SK-N-SH treated with all-trans-retinoic acid at 6 μM for 48 hours (cell line): ENCODE data around the gene RAG1.

Experiments
- ATAC-seq: fragments of 200-7000 bp; cut with Tn5 transposase; 3 replicates; pipeline ENCODE4 v1.9.1; 2020; ENCODE audit warnings: mild to moderate bottlenecking, moderate library complexity
- ARNTL ChIP-seq: fragments of 450-650 bp; formaldehyde crosslinking; IDR thresholded peaks from 2 replicates; pipeline ENCODE4 v1.5.0; 2020; ENCODE audit warnings: low read depth, mild to moderate bottlenecking, moderate library complexity, borderline replicate concordance
- BACH2 ChIP-seq: fragments of 250-450 bp; sonication (Bioruptor Pico); IDR thresholded peaks from 2 replicates; pipeline ENCODE4 v1.9.0; 2021; ENCODE audit warnings: mild to moderate bottlenecking, borderline replicate concordance
- ESRRG ChIP-seq: fragments of 250-450 bp; sonication (Bioruptor Pico); IDR thresholded peaks from 2 replicates; pipeline ENCODE4 v1.6.1; 2021; ENCODE audit warnings: mild to moderate bottlenecking
- ISL1 ChIP-seq: fragments of 250-450 bp; sonication (Bioruptor Pico); IDR thresholded peaks from 2 replicates; pipeline ENCODE4 v2.1.2; 2022; ENCODE audit warnings: mild to moderate bottlenecking, moderate library complexity
- OSR1 ChIP-seq: fragments of 250-450 bp; sonication (Bioruptor Pico); IDR thresholded peaks from 2 replicates; pipeline ENCODE4 v1.8.0; 2022; ENCODE audit warnings: moderate library complexity, mild to moderate bottlenecking, inconsistent platforms
- PPARA ChIP-seq: fragments of 250-450 bp; sonication (Bioruptor Pico); IDR thresholded peaks from 2 replicates; pipeline ENCODE4 v1.5.0; 2020; ENCODE audit warnings: mild to moderate bottlenecking, borderline replicate concordance
- RARB ChIP-seq: fragments of 250-450 bp; sonication (Bioruptor Pico); IDR thresholded peaks from 2 replicates; pipeline ENCODE4 v1.8.0; 2021; ENCODE audit warnings: mild to moderate bottlenecking, moderate library complexity
- SNAI2 ChIP-seq: fragments of 250-450 bp; sonication (Bioruptor Pico); IDR thresholded peaks from 2 replicates; pipeline ENCODE4 v1.5.0; 2020; ENCODE audit warnings: mild to moderate bottlenecking, moderate library complexity
- TCF4 ChIP-seq: fragments of 250-450 bp; sonication (Bioruptor Pico); IDR thresholded peaks from 2 replicates; pipeline ENCODE4 v1.8.0; 2021; ENCODE audit warnings: mild to moderate bottlenecking, moderate library complexity, borderline replicate concordance
- TOX ChIP-seq: fragments of 250-450 bp; sonication (Bioruptor Pico); IDR thresholded peaks from 2 replicates; pipeline ENCODE4 v1.8.0; 2021; ENCODE audit warnings: mild to moderate bottlenecking, moderate library complexity, borderline replicate concordance
- TSHZ2 ChIP-seq: fragments of 250-450 bp; sonication (Bioruptor Pico); IDR thresholded peaks from 2 replicates; pipeline ENCODE4 v1.5.0; 2020; ENCODE audit warnings: mild to moderate bottlenecking, moderate library complexity
- ZC3H10 ChIP-seq: fragments of 250-450 bp; sonication (Bioruptor Pico); IDR thresholded peaks from 2 replicates; pipeline ENCODE4 v1.5.1; 2021; ENCODE audit warnings: mild to moderate bottlenecking, moderate library complexity
- ZFP3 ChIP-seq: fragments of 250-450 bp; sonication (Bioruptor Pico); IDR thresholded peaks from 2 replicates; pipeline ENCODE4 v1.5.0; 2020; ENCODE audit warnings: mild to moderate bottlenecking, moderate library complexity
- ZFP30 ChIP-seq: fragments of 450-650 bp; formaldehyde crosslinking; IDR thresholded peaks from 2 replicates; pipeline ENCODE4 v1.5.0; 2022; ENCODE audit warnings: mild to moderate bottlenecking, moderate library complexity
- ZNF565 ChIP-seq: fragments of 450-650 bp; formaldehyde crosslinking; conservative IDR thresholded peaks from 2 replicates; pipeline ENCODE4 v1.5.0; 2020; ENCODE audit warnings: low read depth, mild to moderate bottlenecking, moderate library complexity
- ZNF70 ChIP-seq: fragments of 450-650 bp; formaldehyde crosslinking; IDR thresholded peaks from 2 replicates; pipeline ENCODE4 v1.5.0; 2020; ENCODE audit warnings: mild to moderate bottlenecking, moderate library complexity
- ZNF8 ChIP-seq: fragments of 450-650 bp; formaldehyde crosslinking; IDR thresholded peaks from 2 replicates; pipeline ENCODE4 v1.5.0; 2020; ENCODE audit warnings: mild to moderate bottlenecking, moderate library complexity
- TF ChIP-seq, protein P1 (sequence below): fragments of 250-450 bp; sonication (Bioruptor Pico); IDR thresholded peaks from 2 replicates; pipeline ENCODE4 v1.5.1; 2021; ENCODE audit warnings: mild to moderate bottlenecking, moderate library complexity
- TF ChIP-seq, protein P2 (sequence below): fragments of 250-450 bp; sonication (Bioruptor Pico); IDR thresholded peaks from 2 replicates; pipeline ENCODE4 v1.8.0; 2020; ENCODE audit warnings: mild to moderate bottlenecking, moderate library complexity, borderline replicate concordance
- TF ChIP-seq, protein P3 (sequence below): fragments of 250-450 bp; sonication (Bioruptor Pico); IDR thresholded peaks from 2 replicates; pipeline ENCODE4 v1.5.1; 2020; ENCODE audit warnings: low read depth, mild to moderate bottlenecking, moderate library complexity

The RAG1 gene

DNA sequence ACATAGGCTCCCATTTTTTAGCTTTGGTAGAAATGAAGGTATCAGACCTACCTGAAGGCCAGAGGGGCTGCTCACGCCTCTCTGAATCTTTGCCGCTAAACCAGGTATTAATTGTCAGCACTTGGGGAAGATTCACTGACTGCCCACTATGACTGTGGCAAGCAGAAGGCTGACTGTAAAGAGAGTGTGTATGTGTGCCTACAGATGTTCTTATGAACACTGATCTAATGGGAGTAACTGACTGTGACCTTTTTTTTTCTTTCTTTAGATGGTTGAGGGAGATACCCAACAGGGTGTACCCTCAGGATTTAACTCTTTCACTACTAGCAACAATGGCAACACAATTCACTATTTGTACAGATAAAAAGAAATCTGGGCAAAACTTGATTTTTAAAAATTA lies 30.2 kb downstream of the RAG1 start, which contains the start of gene RAG2 (continued):
- TF ChIP-seq TOX (CRISPR knock-in tag) (no peak), ZNF565 (CRISPR knock-in tag) (no peak)

- TF ChIP-seq ZFP30: no peak
- no peak for TF ChIP-seq TOX (CRISPR knock-in tag)
- TF ChIP-seq ZNF565 (CRISPR knock-in tag): no peak
- TF ChIP-seq SNAI2: no peak
- no peak for TF ChIP-seq ISL1 (CRISPR knock-in tag)
- no peak for ATAC-seq
Measured at GRCh38 chr11:36600180-36600579, 32.4 kb downstream of the RAG1 start.

DNA sequence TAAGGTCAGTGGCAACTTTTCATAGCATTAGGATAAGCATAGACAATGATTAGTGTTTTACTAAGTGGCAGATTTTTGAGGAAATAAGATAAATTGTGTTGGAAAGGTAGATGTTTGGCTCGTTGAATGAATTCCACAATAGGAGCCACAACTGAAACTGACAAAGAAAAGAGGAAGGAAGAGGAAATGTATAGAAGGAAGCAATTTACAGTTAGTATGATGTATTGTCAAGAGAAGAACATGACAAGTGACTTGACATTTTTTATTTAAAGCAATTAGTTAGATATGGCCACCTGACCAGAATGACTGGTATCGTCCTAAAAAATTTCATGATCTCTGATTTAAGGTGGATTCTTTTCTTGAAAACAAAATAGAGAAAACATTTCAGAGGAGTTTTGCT lies 33.3 kb downstream of the RAG1 start:
- no peak for ATAC-seq
- no peak for TF ChIP-seq ZNF8 (CRISPR knock-in tag)
- no peak for TF ChIP-seq ZFP3 (CRISPR knock-in tag)
- TF ChIP-seq ZNF565 (CRISPR knock-in tag): no peak
- no peak for TF ChIP-seq OSR1 (CRISPR knock-in tag)
- TF ChIP-seq TCF4 (CRISPR knock-in tag): no peak
- no peak for TF ChIP-seq RARB (CRISPR knock-in tag)

DNA sequence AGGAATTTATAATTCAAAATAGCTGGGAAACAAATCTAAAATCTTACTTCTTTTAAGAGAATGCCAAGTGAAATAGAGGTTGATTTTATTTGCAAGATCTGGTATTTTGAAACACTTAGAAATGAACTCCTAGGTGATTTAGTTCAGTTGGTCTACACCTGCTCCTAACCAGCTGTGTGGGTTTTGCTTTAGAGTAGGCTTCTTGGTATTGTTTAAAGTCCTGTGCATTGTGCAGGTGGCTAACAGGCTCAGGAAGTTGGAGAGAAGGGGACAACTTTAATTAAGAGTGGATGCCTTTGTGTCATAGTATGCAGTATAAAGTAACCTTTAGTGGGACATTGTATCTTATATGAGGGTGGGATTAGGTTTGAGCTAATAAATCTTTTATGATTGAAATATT lies 34.3 kb downstream of the RAG1 start:
- TF ChIP-seq ZFP3 (CRISPR knock-in tag) (no peak), ZFP30 (no peak), ZNF8 (CRISPR knock-in tag) (no peak), OSR1 (CRISPR knock-in tag) (no peak), ESRRG (CRISPR knock-in tag) (no peak), TSHZ2 (CRISPR knock-in tag) (no peak), ZNF70 (CRISPR knock-in tag) (no peak), TOX (CRISPR knock-in tag) (no peak), ARNTL (CRISPR knock-in tag) (no peak), ISL1 (CRISPR knock-in tag) (no peak), BACH2 (CRISPR knock-in tag) (no peak), ZC3H10 (CRISPR knock-in tag) (no peak), PPARA (CRISPR knock-in tag) (no peak)
- TF ChIP-seq, protein P1, sequence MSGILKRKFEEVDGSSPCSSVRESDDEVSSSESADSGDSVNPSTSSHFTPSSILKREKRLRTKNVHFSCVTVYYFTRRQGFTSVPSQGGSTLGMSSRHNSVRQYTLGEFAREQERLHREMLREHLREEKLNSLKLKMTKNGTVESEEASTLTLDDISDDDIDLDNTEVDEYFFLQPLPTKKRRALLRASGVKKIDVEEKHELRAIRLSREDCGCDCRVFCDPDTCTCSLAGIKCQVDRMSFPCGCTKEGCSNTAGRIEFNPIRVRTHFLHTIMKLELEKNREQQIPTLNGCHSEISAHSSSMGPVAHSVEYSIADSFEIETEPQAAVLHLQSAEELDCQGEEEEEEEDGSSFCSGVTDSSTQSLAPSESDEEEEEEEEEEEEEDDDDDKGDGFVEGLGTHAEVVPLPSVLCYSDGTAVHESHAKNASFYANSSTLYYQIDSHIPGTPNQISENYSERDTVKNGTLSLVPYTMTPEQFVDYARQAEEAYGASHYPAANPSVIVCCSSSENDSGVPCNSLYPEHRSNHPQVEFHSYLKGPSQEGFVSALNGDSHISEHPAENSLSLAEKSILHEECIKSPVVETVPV: no peak
- TF ChIP-seq, protein P2, sequence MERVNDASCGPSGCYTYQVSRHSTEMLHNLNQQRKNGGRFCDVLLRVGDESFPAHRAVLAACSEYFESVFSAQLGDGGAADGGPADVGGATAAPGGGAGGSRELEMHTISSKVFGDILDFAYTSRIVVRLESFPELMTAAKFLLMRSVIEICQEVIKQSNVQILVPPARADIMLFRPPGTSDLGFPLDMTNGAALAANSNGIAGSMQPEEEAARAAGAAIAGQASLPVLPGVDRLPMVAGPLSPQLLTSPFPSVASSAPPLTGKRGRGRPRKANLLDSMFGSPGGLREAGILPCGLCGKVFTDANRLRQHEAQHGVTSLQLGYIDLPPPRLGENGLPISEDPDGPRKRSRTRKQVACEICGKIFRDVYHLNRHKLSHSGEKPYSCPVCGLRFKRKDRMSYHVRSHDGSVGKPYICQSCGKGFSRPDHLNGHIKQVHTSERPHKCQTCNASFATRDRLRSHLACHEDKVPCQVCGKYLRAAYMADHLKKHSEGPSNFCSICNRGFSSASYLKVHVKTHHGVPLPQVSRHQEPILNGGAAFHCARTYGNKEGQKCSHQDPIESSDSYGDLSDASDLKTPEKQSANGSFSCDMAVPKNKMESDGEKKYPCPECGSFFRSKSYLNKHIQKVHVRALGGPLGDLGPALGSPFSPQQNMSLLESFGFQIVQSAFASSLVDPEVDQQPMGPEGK (CRISPR knock-in tag): no peak
- TF ChIP-seq, protein P3, sequence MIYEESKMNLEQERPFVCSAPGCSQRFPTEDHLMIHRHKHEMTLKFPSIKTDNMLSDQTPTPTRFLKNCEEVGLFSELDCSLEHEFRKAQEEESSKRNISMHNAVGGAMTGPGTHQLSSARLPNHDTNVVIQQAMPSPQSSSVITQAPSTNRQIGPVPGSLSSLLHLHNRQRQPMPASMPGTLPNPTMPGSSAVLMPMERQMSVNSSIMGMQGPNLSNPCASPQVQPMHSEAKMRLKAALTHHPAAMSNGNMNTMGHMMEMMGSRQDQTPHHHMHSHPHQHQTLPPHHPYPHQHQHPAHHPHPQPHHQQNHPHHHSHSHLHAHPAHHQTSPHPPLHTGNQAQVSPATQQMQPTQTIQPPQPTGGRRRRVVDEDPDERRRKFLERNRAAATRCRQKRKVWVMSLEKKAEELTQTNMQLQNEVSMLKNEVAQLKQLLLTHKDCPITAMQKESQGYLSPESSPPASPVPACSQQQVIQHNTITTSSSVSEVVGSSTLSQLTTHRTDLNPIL (CRISPR knock-in tag): no peak
- no peak for ATAC-seq
